Epithelial cell of esophagus (primary cell): ENCODE data around the gene PELO.

Source experiments
- DNase-seq: peaks from one replicate; pipeline ENCODE4 v3.0.0; 2010; ENCODE audit warnings: low read depth
- H3K4me3 ChIP-seq: 2 replicates; pipeline ENCODE4 v1.5.1; 2011; ENCODE audit warnings: mild to moderate bottlenecking, low read length, control low read depth
- CTCF ChIP-seq: IDR thresholded peaks from 2 replicates; pipeline ENCODE4 v1.5.1; 2011; ENCODE audit warnings: low read depth, mild to moderate bottlenecking, low read length, control low read depth, inconsistent platforms; ENCODE audit not compliant: insufficient read depth; ENCODE audit errors: missing control alignments

PELO gene

GRCh38 chr5:52771343-52772039 lies 16.2 kb upstream of the PELO start:
- no peak overlapping the region for H3K4me3 ChIP-seq
- no peak for DNase-seq
- TF ChIP-seq CTCF: no peak

GRCh38 chr5:52772668-52773067 lies 15.0 kb upstream of the PELO start:
- no peak for TF ChIP-seq CTCF
- no peak for DNase-seq
- H3K4me3 ChIP-seq: no peak overlapping the region

- no peak for DNase-seq
- H3K4me3 ChIP-seq: no peak overlapping the region
- no peak for TF ChIP-seq CTCF
Observed at GRCh38 chr5:52773342-52773741, 14.4 kb upstream of the PELO start.

- DNase-seq: no peak
- no peak overlapping the region for H3K4me3 ChIP-seq
- TF ChIP-seq CTCF: no peak
Observed at GRCh38 chr5:52774005-52774410, 13.7 kb upstream of the PELO start.

- no peak for DNase-seq
- no peak overlapping the region for H3K4me3 ChIP-seq
- TF ChIP-seq CTCF: no peak
Observed at GRCh38 chr5:52776116-52776515, 11.6 kb upstream of the PELO start.

- DNase-seq: no peak
- no peak overlapping the region for H3K4me3 ChIP-seq
- TF ChIP-seq CTCF: no peak
Observed at GRCh38 chr5:52777186-52777585, 10.5 kb upstream of the PELO start.

- H3K4me3 ChIP-seq: no peak overlapping the region
- DNase-seq: peak; percentile 15
- TF ChIP-seq CTCF: no peak
Observed at GRCh38 chr5:52778781-52779180, 8.9 kb upstream of the PELO start.
